ENCODE measurements around the gene HOXA10. TPM values are rescaled to one million over a fixed set of nuclear protein-coding genes. Genes with fewer than 3 reads are reported as not detected.

Gene HOXA10
- total and polyA plus RNA-seq, 4 donors: 1.5 to 11.2 (median 3.5) TPM

GRCh38 chr7:27207348-27207985 lies 33.3 kb upstream of the HOXA10 start:
- Histone ChIP-seq H3K27me3 (ENCODE audit: control insufficient read depth in 1 of 2, insufficient read depth in 2 of 2, low read length in 1 of 2) (peaks cover 0 to 2% of the 10 kb centered on the region in 2 donors), H3K36me3 (ENCODE audit: control insufficient read depth in 1 of 2, insufficient read depth in 2 of 2, low read length in 1 of 2) (no peaks in the 10 kb centered on the region), H3K9me3 (ENCODE audit: control insufficient read depth, low read length) (no peaks in the 10 kb centered on the region), H3K27ac (ENCODE audit: low read depth in 1 of 2, low read length in 2 of 2) (no peak overlapping the region), H3K4me3 (ENCODE audit: low read length in 2 of 2) (no peak overlapping the region), H3K4me1 (ENCODE audit: control insufficient read depth in 1 of 2, insufficient read depth in 2 of 2, low read length in 2 of 2) (no peaks in the 10 kb centered on the region)
- DNase-seq (no peak), ATAC-seq (ENCODE audit: low FRiP score) (no peak)
- 78 to 82% methylated on average over 7 of the region's 7 CpGs for WGBS, 2 donors
- intact Hi-C loops (cut with DNase I): no loop called here

GRCh38 chr7:27205325-27206280 lies 31.5 kb upstream of the HOXA10 start:
- Histone ChIP-seq H3K27me3 (ENCODE audit: control insufficient read depth in 1 of 2, insufficient read depth in 2 of 2, low read length in 1 of 2) (peaks cover 0 to 2% of the 10 kb centered on the region in 2 donors), H3K9me3 (ENCODE audit: control insufficient read depth, low read length) (no peaks in the 10 kb centered on the region), H3K4me3 (ENCODE audit: low read length in 2 of 2) (no peak overlapping the region), H3K4me1 (ENCODE audit: control insufficient read depth in 1 of 2, insufficient read depth in 2 of 2, low read length in 2 of 2) (no peaks in the 10 kb centered on the region), H3K27ac (ENCODE audit: low read depth in 1 of 2, low read length in 2 of 2) (no peak overlapping the region), H3K36me3 (ENCODE audit: control insufficient read depth in 1 of 2, insufficient read depth in 2 of 2, low read length in 1 of 2) (no peaks in the 10 kb centered on the region)
- peak in 1 of 2 donors; percentile 34 for DNase-seq
- WGBS, 2 donors: 14 to 17% methylated on average over 52 of the region's 52 CpGs
- ATAC-seq (ENCODE audit: low FRiP score): no peak
- intact Hi-C loops (cut with DNase I): no loop called here

- H3K9me3 ChIP-seq (ENCODE audit: control insufficient read depth, low read length): no peaks in the 10 kb centered on the region
- H3K4me3 ChIP-seq (ENCODE audit: low read length in 2 of 2): no peak overlapping the region
- no peaks in the 10 kb centered on the region for H3K4me1 ChIP-seq (ENCODE audit: control insufficient read depth in 1 of 2, insufficient read depth in 2 of 2, low read length in 2 of 2)
- H3K36me3 ChIP-seq (ENCODE audit: control insufficient read depth in 1 of 2, insufficient read depth in 2 of 2, low read length in 1 of 2): no peaks in the 10 kb centered on the region
- intact Hi-C loops (cut with DNase I): loop anchor here in 1 of 2 donors (5.0 kb wide), 1 partner anchor 887 kb away; no protein-coding TSS in a partner anchor
- WGBS, 2 donors: 6 to 10% methylated on average over 41 of the region's 41 CpGs
- peaks cover 0 to 2% of the 10 kb centered on the region in 2 donors for H3K27me3 ChIP-seq (ENCODE audit: control insufficient read depth in 1 of 2, insufficient read depth in 2 of 2, low read length in 1 of 2)
- no peak overlapping the region for H3K27ac ChIP-seq (ENCODE audit: low read depth in 1 of 2, low read length in 2 of 2)
- ATAC-seq (ENCODE audit: low FRiP score): peak; percentile 8
- DNase-seq: peak in 1 of 2 donors; percentile 77
Measured at GRCh38 chr7:27204851-27205322, 30.8 kb upstream of the HOXA10 start.

- no peaks in the 10 kb centered on the region for H3K36me3 ChIP-seq (ENCODE audit: control insufficient read depth in 1 of 2, insufficient read depth in 2 of 2, low read length in 1 of 2)
- H3K27ac ChIP-seq (ENCODE audit: low read depth in 1 of 2, low read length in 2 of 2): no peak overlapping the region
- intact Hi-C loops (cut with DNase I): loop anchor here in 1 of 2 donors (5.0 kb wide), 1 partner anchor 888 kb away; no protein-coding TSS in a partner anchor
- H3K4me3 ChIP-seq (ENCODE audit: low read length in 2 of 2): no peak overlapping the region
- no peak for DNase-seq
- H3K9me3 ChIP-seq (ENCODE audit: control insufficient read depth, low read length): no peaks in the 10 kb centered on the region
- 39 to 48% methylated on average over 4 of the region's 4 CpGs for WGBS, 2 donors
- H3K27me3 ChIP-seq (ENCODE audit: control insufficient read depth in 1 of 2, insufficient read depth in 2 of 2, low read length in 1 of 2): peaks cover 0 to 2% of the 10 kb centered on the region in 2 donors
- H3K4me1 ChIP-seq (ENCODE audit: control insufficient read depth in 1 of 2, insufficient read depth in 2 of 2, low read length in 2 of 2): no peaks in the 10 kb centered on the region
- ATAC-seq (ENCODE audit: low FRiP score): no peak
Measured at GRCh38 chr7:27203964-27204594, 30.0 kb upstream of the HOXA10 start.

GRCh38 chr7:27203365-27203953 lies 29.3 kb upstream of the HOXA10 start:
- H3K4me3 ChIP-seq (ENCODE audit: low read length in 2 of 2): no peak overlapping the region
- ATAC-seq (ENCODE audit: low FRiP score) (no peak), DNase-seq (peak in 1 of 2 donors; percentile 48)
- intact Hi-C loops (cut with DNase I): loop anchor here in 1 of 2 donors (5.0 kb wide), 1 partner anchor 889 kb away; no protein-coding TSS in a partner anchor
- H3K4me1 ChIP-seq (ENCODE audit: control insufficient read depth in 1 of 2, insufficient read depth in 2 of 2, low read length in 2 of 2): no peaks in the 10 kb centered on the region
- no peaks in the 10 kb centered on the region for H3K36me3 ChIP-seq (ENCODE audit: control insufficient read depth in 1 of 2, insufficient read depth in 2 of 2, low read length in 1 of 2)
- WGBS, 2 donors: 31 to 40% methylated on average over 10 of the region's 10 CpGs
- no peaks in the 10 kb centered on the region for H3K9me3 ChIP-seq (ENCODE audit: control insufficient read depth, low read length)
- no peak overlapping the region for H3K27ac ChIP-seq (ENCODE audit: low read depth in 1 of 2, low read length in 2 of 2)
- H3K27me3 ChIP-seq (ENCODE audit: control insufficient read depth in 1 of 2, insufficient read depth in 2 of 2, low read length in 1 of 2): peaks cover 0 to 2% of the 10 kb centered on the region in 2 donors

GRCh38 chr7:27202862-27203134 lies 28.7 kb upstream of the HOXA10 start:
- Histone ChIP-seq H3K27ac (ENCODE audit: low read depth in 1 of 2, low read length in 2 of 2) (no peak overlapping the region), H3K4me1 (ENCODE audit: control insufficient read depth in 1 of 2, insufficient read depth in 2 of 2, low read length in 2 of 2) (no peaks in the 10 kb centered on the region), H3K36me3 (ENCODE audit: control insufficient read depth in 1 of 2, insufficient read depth in 2 of 2, low read length in 1 of 2) (no peaks in the 10 kb centered on the region), H3K4me3 (ENCODE audit: low read length in 2 of 2) (no peak overlapping the region), H3K9me3 (ENCODE audit: control insufficient read depth, low read length) (no peaks in the 10 kb centered on the region), H3K27me3 (ENCODE audit: control insufficient read depth in 1 of 2, insufficient read depth in 2 of 2, low read length in 1 of 2) (peaks cover 0 to 2% of the 10 kb centered on the region in 2 donors)
- 28 to 29% methylated on average over 3 of the region's 3 CpGs for WGBS, 2 donors
- no peak for ATAC-seq (ENCODE audit: low FRiP score)
- DNase-seq: no peak
- intact Hi-C loops (cut with DNase I): loop anchor here in 1 of 2 donors (5.0 kb wide), 1 partner anchor 890 kb away; no protein-coding TSS in a partner anchor

GRCh38 chr7:27202018-27202861 lies 28.1 kb upstream of the HOXA10 start:
- Histone ChIP-seq H3K27ac (ENCODE audit: low read depth in 1 of 2, low read length in 2 of 2) (no peak overlapping the region), H3K4me1 (ENCODE audit: control insufficient read depth in 1 of 2, insufficient read depth in 2 of 2, low read length in 2 of 2) (no peaks in the 10 kb centered on the region)
- peak in 1 of 2 donors; percentile 31 for DNase-seq

More at GRCh38 chr7:27202018-27202861, 28.1 kb upstream of the HOXA10 start:
- Histone ChIP-seq H3K36me3 (ENCODE audit: control insufficient read depth in 1 of 2, insufficient read depth in 2 of 2, low read length in 1 of 2) (no peaks in the 10 kb centered on the region), H3K4me3 (ENCODE audit: low read length in 2 of 2) (no peak overlapping the region), H3K9me3 (ENCODE audit: control insufficient read depth, low read length) (no peaks in the 10 kb centered on the region), H3K27me3 (ENCODE audit: control insufficient read depth in 1 of 2, insufficient read depth in 2 of 2, low read length in 1 of 2) (peaks cover 0 to 2% of the 10 kb centered on the region in 2 donors)
- intact Hi-C loops (cut with DNase I): loop anchor here in 1 of 2 donors (5.0 kb wide), 1 partner anchor 890 kb away; no protein-coding TSS in a partner anchor
- WGBS, 2 donors: 26 to 34% methylated on average over 30 of the region's 30 CpGs
- ATAC-seq (ENCODE audit: low FRiP score): no peak

Data from aorta (tissue), 5 donors.